H9 (cell line): ENCODE data around the gene CDH4. TPM values are rescaled to one million over a fixed set of nuclear protein-coding genes. Genes with fewer than 3 reads are reported as not detected.
A peak's percentile ranks its signal among the peaks of the same experiment; 100 is the strongest.

Experiments used
- DNase-seq: peaks from one replicate; pipeline ENCODE4 v3.0.0-alpha.2; 2017
- H2AFZ ChIP-seq: one replicate; pipeline ENCODE4 v1.6.1; 2013; ENCODE audit warnings: mild to moderate bottlenecking, low read length, control low read depth, moderate library complexity
- H2AK5ac ChIP-seq: 2 replicates; pipeline ENCODE4 v1.6.1; 2013; ENCODE audit warnings: low read length, control low read depth, mixed read lengths; ENCODE audit not compliant: insufficient read length
- H2BK120ac ChIP-seq: one replicate; pipeline ENCODE4 v1.6.1; 2013; ENCODE audit warnings: low read depth, mild to moderate bottlenecking, low read length, control low read depth, inconsistent platforms; ENCODE audit not compliant: poor library complexity, severe bottlenecking
- H2BK12ac ChIP-seq: 2 replicates; pipeline ENCODE4 v1.6.1; 2013; ENCODE audit warnings: low read length, control low read depth, mixed read lengths, low read depth; ENCODE audit not compliant: insufficient read length
- H2BK15ac ChIP-seq: 2 replicates; pipeline ENCODE4 v1.6.1; 2013; ENCODE audit warnings: low read depth, low read length, control low read depth
- H2BK20ac ChIP-seq: one replicate; pipeline ENCODE4 v1.6.1; 2013; ENCODE audit warnings: low read depth, mild to moderate bottlenecking, low read length, control low read depth, inconsistent platforms; ENCODE audit not compliant: poor library complexity, severe bottlenecking
- H2BK5ac ChIP-seq: 2 replicates; pipeline ENCODE4 v1.6.1; 2013; ENCODE audit warnings: low read length, control low read depth, mixed read lengths; ENCODE audit not compliant: insufficient read length
- H3K14ac ChIP-seq: 2 replicates; pipeline ENCODE4 v1.6.1; 2013; ENCODE audit warnings: low read length, control low read depth; ENCODE audit not compliant: insufficient read depth
- H3K18ac ChIP-seq: 2 replicates; pipeline ENCODE4 v1.6.1; 2013; ENCODE audit warnings: low read depth, mild to moderate bottlenecking, mixed read lengths, low read length, control low read depth; ENCODE audit not compliant: insufficient read length
- H3K23ac ChIP-seq: 2 replicates; pipeline ENCODE4 v1.6.1; 2013; ENCODE audit warnings: low read length, control low read depth, mixed read lengths, low read depth; ENCODE audit not compliant: insufficient read length
- H3K23me2 ChIP-seq: 2 replicates; pipeline ENCODE4 v1.6.1; 2013; ENCODE audit warnings: low read depth, mild to moderate bottlenecking, mixed read lengths, low read length, control low read depth; ENCODE audit not compliant: insufficient read length, poor library complexity, severe bottlenecking
- H3K27ac ChIP-seq: 2 replicates; pipeline ENCODE4 v1.5.1; 2013; ENCODE audit warnings: low read length, control low read depth, mixed read lengths, low read depth; ENCODE audit not compliant: insufficient read length
- H3K27me3 ChIP-seq: 2 replicates; pipeline ENCODE4 v1.6.1; 2013; ENCODE audit warnings: low read length, control low read depth, inconsistent platforms; ENCODE audit not compliant: insufficient read depth
- H3K4ac ChIP-seq: 2 replicates; pipeline ENCODE4 v1.6.1; 2013; ENCODE audit warnings: low read depth, mild to moderate bottlenecking, control low read depth, inconsistent platforms, low read length, moderate library complexity
- H3K4me1 ChIP-seq: 2 replicates; pipeline ENCODE4 v1.6.1; 2013; ENCODE audit warnings: low read length, control low read depth, inconsistent platforms; ENCODE audit not compliant: insufficient read depth
- H3K4me2 ChIP-seq: 2 replicates; pipeline ENCODE4 v1.6.1; 2013; ENCODE audit warnings: low read length, control low read depth, mixed read lengths; ENCODE audit not compliant: insufficient read length, insufficient read depth
- H3K56ac ChIP-seq: 2 replicates; pipeline ENCODE4 v1.6.1; 2013; ENCODE audit warnings: low read depth, mild to moderate bottlenecking, mixed read lengths, low read length, control low read depth; ENCODE audit not compliant: insufficient read length
- H3K79me1 ChIP-seq: 2 replicates; pipeline ENCODE4 v1.6.1; 2013; ENCODE audit warnings: low read depth, mild to moderate bottlenecking, moderate library complexity, low read length, control low read depth, inconsistent platforms; ENCODE audit not compliant: insufficient read depth, poor library complexity, severe bottlenecking
- H3K79me2 ChIP-seq: 2 replicates; pipeline ENCODE4 v1.6.1; 2013; ENCODE audit warnings: low read length, control low read depth, inconsistent platforms; ENCODE audit not compliant: insufficient read depth
- H3K9ac ChIP-seq: 2 replicates; pipeline ENCODE4 v1.6.1; 2013; ENCODE audit warnings: low read length, control low read depth, mixed read lengths; ENCODE audit not compliant: insufficient read length; ENCODE audit errors: extremely low read depth
- H3K9me3 ChIP-seq: one replicate; pipeline ENCODE4 v1.6.1; 2013; ENCODE audit warnings: low read depth, low read length, inconsistent platforms; ENCODE audit not compliant: control insufficient read depth
- H3T11ph ChIP-seq: one replicate; pipeline ENCODE4 v1.6.1; 2013; ENCODE audit warnings: mild to moderate bottlenecking, low read length, control low read depth, inconsistent platforms
- H4K20me1 ChIP-seq: one replicate; pipeline ENCODE4 v1.6.1; 2013; ENCODE audit not compliant: control insufficient read depth, insufficient read length, insufficient read depth
- H4K5ac ChIP-seq: 2 replicates; pipeline ENCODE4 v1.6.1; 2013; ENCODE audit warnings: low read depth, mild to moderate bottlenecking, mixed read lengths, low read length, control low read depth; ENCODE audit not compliant: insufficient read length
- H4K8ac ChIP-seq: replicated peaks from 2 replicates; pipeline ENCODE4 v1.6.1; 2013; ENCODE audit warnings: low read length, control low read depth, mixed read lengths, low read depth; ENCODE audit not compliant: insufficient read length
- H4K91ac ChIP-seq: 2 replicates; pipeline ENCODE4 v1.6.1; 2013; ENCODE audit warnings: low read depth, mild to moderate bottlenecking, moderate library complexity, mixed read lengths, low read length, control low read depth; ENCODE audit not compliant: insufficient read length
- H3K27ac Mint-ChIP-seq, 3 experiments: 2 replicates in 2 of 3; 3 replicates in 1 of 3; pipeline ENCODE4 v1.8.0; 2020 to 2021; ENCODE audit warnings: mixed read lengths in 3 of 3, mild to moderate bottlenecking in 1 of 3, moderate library complexity in 1 of 3
- H3K27me3 Mint-ChIP-seq: 2 replicates; pipeline ENCODE4 v1.8.0; 2021; ENCODE audit warnings: low read depth, mild to moderate bottlenecking, moderate library complexity, mixed read lengths
- H3K36me3 Mint-ChIP-seq, 3 experiments: 2 replicates in 2 of 3; 3 replicates in 1 of 3; pipeline ENCODE4 v1.8.0; 2020 to 2021; ENCODE audit warnings: low read depth in 3 of 3, mixed read lengths in 3 of 3; ENCODE audit not compliant: insufficient read depth in 1 of 3
- H3K4me1 Mint-ChIP-seq, 2 experiments: 2 replicates each; pipeline ENCODE4 v1.8.0; 2020; ENCODE audit warnings: mixed read lengths in 2 of 2
- H3K4me3 Mint-ChIP-seq, 2 experiments: 2 replicates in 1 of 2; 3 replicates in 1 of 2; pipeline ENCODE4 v1.8.0; 2020 to 2021; ENCODE audit warnings: mild to moderate bottlenecking in 2 of 2, mixed read lengths in 2 of 2, moderate library complexity in 1 of 2
- H3K9me3 Mint-ChIP-seq, 2 experiments: 2 replicates in 1 of 2; 3 replicates in 1 of 2; pipeline ENCODE4 v1.8.0; 2020; ENCODE audit warnings: mild to moderate bottlenecking in 2 of 2, mixed read lengths in 2 of 2, moderate library complexity in 1 of 2
- WGBS: extraction: QIAGEN DNeasy Blood & Tissue Kit; methylation state at CpG from one replicate; pipeline ENCODE4 v1.1.7; 2013; ENCODE audit warnings: missing lambda C conversion rate, low lambda C conversion rate, mixed read lengths; ENCODE audit not compliant: insufficient read length; ENCODE audit errors: extremely low coverage; 5-methylcytosine and 5-hydroxymethylcytosine counted together
- total RNA-seq: library from RNA; stranded (reverse); gene quantifications from 2 replicates; pipeline ENCODE4 v1.2.1, GENCODE V29; 2021
- TF ChIP-seq, protein P1 (sequence below): fragments of 200-600 bp; sonication (generic); conservative IDR thresholded peaks from 3 replicates; pipeline ENCODE4 v1.8.0; 2021; ENCODE audit warnings: antibody characterized with exemption, mild to moderate bottlenecking

Gene CDH4
- total RNA-seq, 1 experiment from 2014 or later: 3.0 TPM

- peaks cover 0 to 7% (median 3%) of the 10 kb centered on the region in 3 experiments; a peak in 2 of 7 replicates for H3K36me3 Mint-ChIP-seq
- peaks cover 17 to 24% of the 10 kb centered on the region in 2 experiments for H3K4me1 Mint-ChIP-seq
- Histone ChIP-seq H3T11ph (no peak overlapping the region), H4K8ac (no peak overlapping the region), H3K4me1 (peaks cover 3% of the 10 kb centered on the region; the same call in 1 of the 2 replicates), H2BK12ac (no peak overlapping the region), H2BK5ac (no peak overlapping the region), H4K91ac (no peak overlapping the region), H3K23me2 (no peaks in the 10 kb centered on the region), H2AFZ (no peak overlapping the region), H4K20me1 (no peaks in the 10 kb centered on the region), H3K27ac (no peak overlapping the region), H3K18ac (peak overlapping the region; percentile 35), H2AK5ac (no peak overlapping the region), H3K27me3 (no peaks in the 10 kb centered on the region), H4K5ac (no peak overlapping the region), H2BK20ac (no peak overlapping the region), H3K14ac (peak overlapping the region; percentile 73; the same call in 1 of the 2 replicates), H2BK15ac (no peak overlapping the region), H3K4ac (no peak overlapping the region), H3K79me2 (no peaks in the 10 kb centered on the region), H3K4me2 (no peak overlapping the region), H3K56ac (no peak overlapping the region), H3K9ac (no peak overlapping the region), H3K9me3 (no peaks in the 10 kb centered on the region), H3K79me1 (no peaks in the 10 kb centered on the region), H2BK120ac (no peak overlapping the region), H3K23ac (no peak overlapping the region)
- H3K4me3 Mint-ChIP-seq: no peak overlapping the region; a peak in 1 of 5 replicates
- H3K9me3 Mint-ChIP-seq: peaks cover 4 to 6% of the 10 kb centered on the region in 2 experiments; a peak in 4 of 5 replicates
- WGBS: no CpG with 5 or more reads among the region's 28 CpGs
- no peak for DNase-seq
- H3K27me3 Mint-ChIP-seq: peaks cover 20% of the 10 kb centered on the region
- TF ChIP-seq, protein P1, sequence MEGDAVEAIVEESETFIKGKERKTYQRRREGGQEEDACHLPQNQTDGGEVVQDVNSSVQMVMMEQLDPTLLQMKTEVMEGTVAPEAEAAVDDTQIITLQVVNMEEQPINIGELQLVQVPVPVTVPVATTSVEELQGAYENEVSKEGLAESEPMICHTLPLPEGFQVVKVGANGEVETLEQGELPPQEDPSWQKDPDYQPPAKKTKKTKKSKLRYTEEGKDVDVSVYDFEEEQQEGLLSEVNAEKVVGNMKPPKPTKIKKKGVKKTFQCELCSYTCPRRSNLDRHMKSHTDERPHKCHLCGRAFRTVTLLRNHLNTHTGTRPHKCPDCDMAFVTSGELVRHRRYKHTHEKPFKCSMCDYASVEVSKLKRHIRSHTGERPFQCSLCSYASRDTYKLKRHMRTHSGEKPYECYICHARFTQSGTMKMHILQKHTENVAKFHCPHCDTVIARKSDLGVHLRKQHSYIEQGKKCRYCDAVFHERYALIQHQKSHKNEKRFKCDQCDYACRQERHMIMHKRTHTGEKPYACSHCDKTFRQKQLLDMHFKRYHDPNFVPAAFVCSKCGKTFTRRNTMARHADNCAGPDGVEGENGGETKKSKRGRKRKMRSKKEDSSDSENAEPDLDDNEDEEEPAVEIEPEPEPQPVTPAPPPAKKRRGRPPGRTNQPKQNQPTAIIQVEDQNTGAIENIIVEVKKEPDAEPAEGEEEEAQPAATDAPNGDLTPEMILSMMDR: no peak
- H3K27ac Mint-ChIP-seq: peak overlapping the region; percentile 8 to 39 (median 18); a peak in 3 of 7 replicates
These were observed 139.9 kb downstream of the CDH4 start for GRCh38 chr20:61391812-61392520.
